CD14-positive monocyte (primary cell): ENCODE results near the gene VAMP5. TPM values are rescaled to one million over a fixed set of nuclear protein-coding genes. Genes with fewer than 3 reads are reported as not detected.
A peak's percentile ranks its signal among the peaks of the same experiment; 100 is the strongest.

Experiments
- DNase-seq, 3 donors: peaks; one replicate each; pipeline ENCODE4 v3.0.0-alpha.2; 2011 to 2022
- H2AFZ ChIP-seq: 2 replicates; pipeline ENCODE4 v1.6.0; 2012; ENCODE audit warnings: mild to moderate bottlenecking, low read depth, low read length, inconsistent platforms; ENCODE audit not compliant: insufficient read depth, poor library complexity, severe bottlenecking
- H3K27ac ChIP-seq, 2 donors: 1 replicate in 1 of 2; 2 replicates in 1 of 2; pipeline ENCODE4 v1.5.1; 2012 to 2013; ENCODE audit warnings: low read length in 2 of 2, control low read depth in 1 of 2, inconsistent platforms in 1 of 2, low read depth in 1 of 2, mild to moderate bottlenecking in 1 of 2
- H3K27me3 ChIP-seq, 2 donors: one replicate each; pipeline versions ENCODE4 v1.6.0 to v1.6.1; 2011 to 2013; ENCODE audit warnings: low read length in 2 of 2; ENCODE audit not compliant: control insufficient read depth in 2 of 2, insufficient read depth in 2 of 2
- H3K36me3 ChIP-seq, 2 donors: replicated peaks in 1 of 2; 1 replicate in 1 of 2; 2 replicates in 1 of 2; pipeline versions ENCODE4 v1.5.1 to v1.6.1; 2012 to 2013; ENCODE audit warnings: low read length in 2 of 2, control low read depth in 1 of 2, inconsistent platforms in 1 of 2, mild to moderate bottlenecking in 1 of 2; ENCODE audit not compliant: insufficient read depth in 2 of 2, control insufficient read depth in 1 of 2
- H3K4me1 ChIP-seq, 2 donors: 1 replicate in 1 of 2; 2 replicates in 1 of 2; pipeline versions ENCODE4 v1.5.1 to v1.6.1; 2012 to 2013; ENCODE audit warnings: low read length in 2 of 2, control low read depth in 1 of 2, inconsistent platforms in 1 of 2, mild to moderate bottlenecking in 1 of 2, moderate library complexity in 1 of 2; ENCODE audit not compliant: insufficient read depth in 2 of 2, control insufficient read depth in 1 of 2
- H3K4me2 ChIP-seq: replicated peaks from 2 replicates; pipeline ENCODE3; 2012; ENCODE audit warnings: low read length, moderate library complexity, mild to moderate bottlenecking; ENCODE audit not compliant: poor library complexity, severe bottlenecking; ENCODE audit errors: extremely low read depth
- H3K4me3 ChIP-seq, 3 experiments: fragments of 200-600 bp in 1 of 3; sonication (generic) in 1 of 3; replicated peaks in 1 of 3; 1 replicate in 2 of 3; 2 replicates in 1 of 3; pipeline ENCODE4 v1.5.1; 2011 to 2013; ENCODE audit warnings: low read length in 3 of 3, mild to moderate bottlenecking in 3 of 3, control low read depth in 2 of 3, low read depth in 2 of 3, inconsistent platforms in 1 of 3, moderate library complexity in 1 of 3
- H3K79me2 ChIP-seq: 2 replicates; pipeline ENCODE4 v1.6.0; 2012; ENCODE audit warnings: mild to moderate bottlenecking, control low read depth, inconsistent platforms, low read length, moderate library complexity; ENCODE audit not compliant: insufficient read depth
- H3K9ac ChIP-seq: 2 replicates; pipeline ENCODE4 v1.6.0; 2017; ENCODE audit warnings: low read length, mild to moderate bottlenecking; ENCODE audit not compliant: insufficient read depth, poor library complexity, severe bottlenecking
- H3K9me3 ChIP-seq, 2 donors: replicated peaks in 1 of 2; 1 replicate in 1 of 2; 2 replicates in 1 of 2; pipeline versions ENCODE4 v1.5.1 to v1.6.1; 2012 to 2013; ENCODE audit warnings: low read length in 2 of 2, control low read depth in 1 of 2; ENCODE audit not compliant: control insufficient read depth in 1 of 2, insufficient read depth in 1 of 2
- H4K20me1 ChIP-seq: 2 replicates; pipeline ENCODE4 v1.6.0; 2012; ENCODE audit warnings: mild to moderate bottlenecking, low read length, control low read depth, moderate library complexity; ENCODE audit not compliant: insufficient read depth
- H3K27ac Mint-ChIP-seq, 7 donors: one replicate each; pipeline ENCODE4 v1.8.0; 2020; ENCODE audit warnings: mild to moderate bottlenecking in 7 of 7, mixed read lengths in 7 of 7, moderate library complexity in 6 of 7, inconsistent platforms in 2 of 7
- H3K27me3 Mint-ChIP-seq, 3 donors: one replicate each; pipeline ENCODE4 v1.8.0; 2021 to 2022; ENCODE audit warnings: low read depth in 3 of 3, mild to moderate bottlenecking in 3 of 3, mixed read lengths in 3 of 3, moderate library complexity in 3 of 3, inconsistent platforms in 1 of 3
- H3K36me3 Mint-ChIP-seq, 2 donors: one replicate each; pipeline ENCODE4 v1.8.0; 2020; ENCODE audit warnings: mixed read lengths in 2 of 2, inconsistent platforms in 1 of 2, mild to moderate bottlenecking in 1 of 2
- H3K4me1 Mint-ChIP-seq: one replicate; pipeline ENCODE4 v1.8.0; 2020; ENCODE audit warnings: mild to moderate bottlenecking, mixed read lengths
- H3K4me3 Mint-ChIP-seq, 2 donors: one replicate each; pipeline ENCODE4 v1.8.0; 2020; ENCODE audit warnings: mild to moderate bottlenecking in 2 of 2, mixed read lengths in 2 of 2, moderate library complexity in 1 of 2
- H3K9me3 Mint-ChIP-seq, 7 donors: one replicate each; pipeline ENCODE4 v1.8.0; 2020 to 2022; ENCODE audit warnings: mixed read lengths in 7 of 7, mild to moderate bottlenecking in 6 of 7, moderate library complexity in 6 of 7, inconsistent platforms in 2 of 7
- WGBS: methylation state at CpG from one replicate; pipeline ENCODE4 v1.1.5; 2013; ENCODE audit warnings: missing lambda C conversion rate; ENCODE audit not compliant: insufficient coverage; 5-methylcytosine and 5-hydroxymethylcytosine counted together
- intact Hi-C, 2 donors: fragments of 100-400 bp; cut with micrococcal nuclease; formaldehyde crosslinking; loops; one replicate each; pipeline versions ENCODE4 v1.15.0 to v1.15.1; 2023
- polyA plus RNA-seq, 3 donors: library from polyadenylated mRNA; depleted of rRNA in 1 of 3; unstranded in 2 of 3; stranded (reverse) in 1 of 3; fragments of 300-500 nt in 2 of 3; fragments of >200 nt in 1 of 3; fragmentation: Illumina TruSeq in 2 of 3; gene quantifications; 1 replicate in 2 of 3; 2 replicates in 1 of 3; pipeline ENCODE4 v1.2.3, GENCODE V29; 2012 to 2021
- TF ChIP-seq, protein P1 (sequence below): fragments of 200-600 bp; IDR thresholded peaks from one replicate; pipeline ENCODE4 v1.8.0; 2022; ENCODE audit warnings: antibody characterized with exemption, mild to moderate bottlenecking

Gene VAMP5
- polyA plus RNA-seq, 3 donors = 154 to 251 (median 171) TPM

DNA sequence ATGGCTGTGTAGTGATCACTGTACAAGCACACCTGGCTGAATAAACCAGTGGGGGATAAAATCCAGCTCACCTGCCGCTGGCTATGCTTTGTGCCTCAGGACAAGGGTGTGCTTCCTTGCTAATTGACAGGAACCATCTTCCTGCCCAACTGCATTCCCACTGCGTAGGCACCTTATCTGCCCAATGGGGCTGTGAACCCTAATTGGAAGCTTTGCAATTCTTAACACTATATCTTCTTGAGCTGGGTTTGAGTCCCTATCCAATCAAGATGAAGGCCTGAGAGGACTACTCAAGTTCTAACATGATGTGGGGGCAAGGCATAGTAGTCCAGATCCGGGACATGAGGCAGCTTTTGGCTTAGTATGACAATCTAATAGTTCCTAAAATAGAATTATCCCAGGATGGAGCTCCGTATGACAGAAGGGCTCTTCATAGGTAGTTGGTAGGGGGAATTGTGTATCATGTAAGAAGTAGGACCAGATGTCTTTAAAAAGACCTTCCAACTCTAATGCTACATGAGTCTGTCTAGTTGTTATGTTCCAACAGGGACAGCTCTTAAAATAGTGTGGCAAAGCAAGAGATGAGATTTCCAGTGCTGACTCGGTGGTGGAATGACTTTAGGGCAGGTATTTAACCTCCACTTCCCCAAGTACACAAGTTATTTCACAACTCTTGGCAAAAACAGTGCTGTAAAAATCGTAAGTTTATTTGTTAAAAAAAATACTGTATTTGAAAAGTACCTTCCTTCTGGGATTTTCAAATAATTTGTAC, 20.5 kb downstream of the VAMP5 start:
- Histone ChIP-seq H3K4me2 (no peak overlapping the region), H3K36me3 (peaks cover 21 to 47% of the 10 kb centered on the region in 2 donors), H3K27ac (no peak overlapping the region), H3K4me3 (no peak overlapping the region), H3K9me3 (no peaks in the 10 kb centered on the region), H3K79me2 (peaks cover 14% of the 10 kb centered on the region), H3K9ac (no peak overlapping the region), H4K20me1 (peaks cover 61% of the 10 kb centered on the region), H2AFZ (no peak overlapping the region), H3K27me3 (no peaks in the 10 kb centered on the region), H3K4me1 (peaks cover 23 to 37% of the 10 kb centered on the region in 2 donors)
- H3K9me3 Mint-ChIP-seq = no peaks in the 10 kb centered on the region
- intact Hi-C loops = loop anchor here (5.0 kb wide), 2 partner anchors 37 to 42 kb away; partner anchors contain the start of gene GGCX (in 1 of the 2)
- no peak for DNase-seq
- H3K36me3 Mint-ChIP-seq = peaks cover 28 to 33% of the 10 kb centered on the region in 2 donors
- H3K27ac Mint-ChIP-seq = no peak overlapping the region
- no peak overlapping the region for H3K4me3 Mint-ChIP-seq
- peaks cover under 1 to 4% (median 3%) of the 10 kb centered on the region in 3 donors for H3K27me3 Mint-ChIP-seq
- TF ChIP-seq, protein P1, sequence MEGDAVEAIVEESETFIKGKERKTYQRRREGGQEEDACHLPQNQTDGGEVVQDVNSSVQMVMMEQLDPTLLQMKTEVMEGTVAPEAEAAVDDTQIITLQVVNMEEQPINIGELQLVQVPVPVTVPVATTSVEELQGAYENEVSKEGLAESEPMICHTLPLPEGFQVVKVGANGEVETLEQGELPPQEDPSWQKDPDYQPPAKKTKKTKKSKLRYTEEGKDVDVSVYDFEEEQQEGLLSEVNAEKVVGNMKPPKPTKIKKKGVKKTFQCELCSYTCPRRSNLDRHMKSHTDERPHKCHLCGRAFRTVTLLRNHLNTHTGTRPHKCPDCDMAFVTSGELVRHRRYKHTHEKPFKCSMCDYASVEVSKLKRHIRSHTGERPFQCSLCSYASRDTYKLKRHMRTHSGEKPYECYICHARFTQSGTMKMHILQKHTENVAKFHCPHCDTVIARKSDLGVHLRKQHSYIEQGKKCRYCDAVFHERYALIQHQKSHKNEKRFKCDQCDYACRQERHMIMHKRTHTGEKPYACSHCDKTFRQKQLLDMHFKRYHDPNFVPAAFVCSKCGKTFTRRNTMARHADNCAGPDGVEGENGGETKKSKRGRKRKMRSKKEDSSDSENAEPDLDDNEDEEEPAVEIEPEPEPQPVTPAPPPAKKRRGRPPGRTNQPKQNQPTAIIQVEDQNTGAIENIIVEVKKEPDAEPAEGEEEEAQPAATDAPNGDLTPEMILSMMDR = no peak
- WGBS = 94% methylated on average over 2 of the region's 6 CpGs
- H3K4me1 Mint-ChIP-seq = peaks cover 46% of the 10 kb centered on the region

DNA sequence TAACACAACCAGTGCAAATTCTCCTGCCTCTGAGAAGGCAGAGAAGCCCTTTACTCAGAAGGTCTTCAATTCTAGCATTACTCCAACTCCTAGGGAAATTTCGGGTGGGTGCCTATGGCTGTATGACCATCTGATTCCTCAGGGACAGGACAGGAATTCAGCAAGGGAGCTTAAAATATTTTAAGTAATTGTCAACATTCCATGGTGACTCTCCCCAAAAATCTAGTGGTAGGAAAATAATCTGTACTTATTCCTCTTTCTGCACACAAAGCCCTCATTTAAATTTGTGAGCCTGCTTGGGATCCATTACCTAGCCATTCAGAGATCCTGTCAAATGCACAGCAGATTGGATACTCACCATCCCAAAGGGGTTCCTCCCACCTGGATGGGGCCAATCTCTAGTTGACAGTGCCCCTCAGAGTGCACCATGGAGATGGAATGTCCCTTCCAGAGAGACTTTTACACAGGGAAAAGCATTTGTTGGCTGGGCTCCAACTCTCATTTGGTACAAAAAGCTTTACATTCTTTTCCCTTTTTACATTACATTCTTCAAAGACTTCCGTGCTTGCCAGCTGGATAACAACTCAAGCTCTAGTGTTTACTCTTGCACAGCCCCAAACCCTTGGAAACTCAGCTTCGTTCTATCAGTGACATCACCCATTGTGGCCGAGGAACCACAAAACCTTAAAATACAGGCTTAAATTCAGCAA, 21.3 kb downstream of the VAMP5 start:
- H3K36me3 Mint-ChIP-seq = peaks cover 26 to 39% of the 10 kb centered on the region in 2 donors
- H3K27me3 Mint-ChIP-seq = peaks cover 0 to 4% (median 1%) of the 10 kb centered on the region in 3 donors
- no peak overlapping the region for H2AFZ ChIP-seq
- no peak overlapping the region for H3K4me2 ChIP-seq
- 71% methylated on average over 1 of the region's 4 CpGs for WGBS
- H3K4me1 ChIP-seq = peaks cover 27 to 43% of the 10 kb centered on the region in 2 donors
- H3K79me2 ChIP-seq = peaks cover 20% of the 10 kb centered on the region
- H3K4me3 Mint-ChIP-seq = no peak overlapping the region
- intact Hi-C loops = no loop called here
- H3K4me1 Mint-ChIP-seq = peaks cover 51% of the 10 kb centered on the region
- H3K9me3 Mint-ChIP-seq = no peaks in the 10 kb centered on the region
- no peak overlapping the region for H3K4me3 ChIP-seq
- TF ChIP-seq, protein P1 = no peak
- no peaks in the 10 kb centered on the region for H3K27me3 ChIP-seq
- peaks cover 63% of the 10 kb centered on the region for H4K20me1 ChIP-seq
- no peaks in the 10 kb centered on the region for H3K9me3 ChIP-seq
- H3K27ac ChIP-seq = peak overlapping the region in 1 of 2 donors; percentile 8
- no peak overlapping the region for H3K27ac Mint-ChIP-seq
- H3K36me3 ChIP-seq = peaks cover 21 to 43% of the 10 kb centered on the region in 2 donors
- no peak overlapping the region for H3K9ac ChIP-seq
- no peak for DNase-seq
